ENCODE results near the gene TMEM43.

TMEM43 gene

DNA sequence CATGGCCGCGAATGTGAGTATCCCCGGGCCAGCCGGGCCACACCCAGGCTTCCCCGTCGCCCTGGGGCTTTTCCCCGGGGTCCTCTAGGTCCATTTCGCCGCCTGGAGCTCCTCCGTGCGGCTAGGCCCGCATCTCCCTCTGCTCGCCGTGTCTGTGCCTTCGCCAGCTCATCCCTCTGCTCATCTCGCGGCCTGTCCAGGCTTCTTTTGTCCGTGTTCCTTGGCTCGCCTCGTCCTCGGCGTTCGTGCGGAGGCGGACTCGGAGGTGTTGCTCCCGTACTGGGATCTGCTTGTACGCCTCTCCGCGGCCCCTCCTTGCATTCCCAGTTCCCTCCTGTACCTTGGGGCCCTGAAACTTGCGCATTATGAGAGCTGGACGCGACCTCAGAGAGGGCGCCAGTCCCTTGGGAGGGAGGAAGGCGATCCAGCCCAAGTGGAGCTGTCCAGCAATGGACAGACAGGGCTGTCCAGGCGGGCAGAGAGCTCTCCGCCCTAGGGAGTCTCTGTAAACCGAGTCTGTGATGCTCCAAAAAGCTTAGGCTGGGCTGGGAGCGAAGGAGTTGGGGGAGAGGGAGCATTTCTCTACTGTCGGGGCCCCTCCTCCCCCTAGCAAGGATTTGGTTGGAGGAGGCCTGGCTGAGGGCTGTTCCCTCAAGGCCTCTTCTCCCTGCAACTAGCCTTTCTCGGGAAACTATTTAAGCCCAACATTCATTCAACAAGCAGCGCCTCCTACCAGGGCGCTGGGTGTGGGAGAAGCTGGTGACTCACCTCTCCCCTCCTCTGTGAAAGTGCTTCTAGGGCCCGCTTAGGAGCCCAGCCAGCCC, 553 bp downstream of the TMEM43 start (continued):
- TF ChIP-seq WT1 (tag by site-specific recombination; IDR thresholded peaks at IDR 0.05) (0 out of 2 replicates have a peak, but pooled peaks have one; percentile 61), ZNF677 (tag by site-specific recombination; IDR thresholded peaks at IDR 0.05) (no peak), INSM2 (tag by site-specific recombination; IDR thresholded peaks at IDR 0.05) (peak; percentile 20; the same call in 1 of the 2 replicates), ZNF157 (tag by site-specific recombination; IDR thresholded peaks at IDR 0.05) (no peak), ZNF514 (tag by site-specific recombination; IDR thresholded peaks at IDR 0.05) (no peak), ZNF610 (tag by site-specific recombination; IDR thresholded peaks at IDR 0.05; ENCODE audit: borderline replicate concordance) (no peak), ZNF211 (tag by site-specific recombination; IDR thresholded peaks at IDR 0.05; ENCODE audit: low read depth) (no peak), ZNF18 (tag by site-specific recombination; IDR thresholded peaks at IDR 0.05) (no peak; the same call in 1 of the 2 replicates), ZNF169 (tag by site-specific recombination; IDR thresholded peaks at IDR 0.05) (no peak), ZSCAN30 (tag by site-specific recombination; IDR thresholded peaks at IDR 0.05) (0 out of 2 replicates have a peak, but pooled peaks have one; percentile 8), ZNF274 (IDR thresholded peaks at IDR 0.05; ENCODE audit: low read length) (no peak), ZNF274 (tag by site-specific recombination; IDR thresholded peaks at IDR 0.05; ENCODE audit: borderline replicate concordance) (no peak), ZNF146 (tag by site-specific recombination; IDR thresholded peaks at IDR 0.05) (no peak), ZNF501 (tag by site-specific recombination; IDR thresholded peaks at IDR 0.05) (peak; percentile 77), HOXC10 (CRISPR knock-in tag; IDR thresholded peaks at IDR 0.05) (no peak), ZNF555 (tag by site-specific recombination; conservative IDR thresholded peaks at IDR 0.05) (no peak), ZNF600 (tag by site-specific recombination; IDR thresholded peaks at IDR 0.05) (peak; percentile 29), SCRT1 (tag by site-specific recombination; IDR thresholded peaks at IDR 0.05; ENCODE audit: borderline replicate concordance) (peak; percentile 53), ZNF660 (tag by site-specific recombination; IDR thresholded peaks at IDR 0.05) (peak; percentile 100), ZNF830 (tag by site-specific recombination; IDR thresholded peaks at IDR 0.05; ENCODE audit: low read depth) (no peak), ZNF623 (tag by site-specific recombination; IDR thresholded peaks at IDR 0.05) (no peak), ZNF558 (tag by site-specific recombination; IDR thresholded peaks at IDR 0.05) (no peak; the same call in 1 of the 2 replicates), ZNF292 (tag by site-specific recombination; IDR thresholded peaks at IDR 0.05; ENCODE audit: borderline replicate concordance, low read depth) (no peak), ZNF473 (tag by site-specific recombination; IDR thresholded peaks at IDR 0.05) (no peak), ZNF311 (tag by site-specific recombination; IDR thresholded peaks at IDR 0.05; ENCODE audit: borderline replicate concordance) (no peak), KLF17 (tag by site-specific recombination; IDR thresholded peaks at IDR 0.05) (0 out of 2 replicates have a peak, but pooled peaks have one; percentile 47), ZNF155 (tag by site-specific recombination; IDR thresholded peaks at IDR 0.05) (no peak), ZNF391 (tag by site-specific recombination; IDR thresholded peaks at IDR 0.05; ENCODE audit: borderline replicate concordance, low read depth) (peak; percentile 59; the same call in 1 of the 2 replicates)
- TF ChIP-seq, protein P1, sequence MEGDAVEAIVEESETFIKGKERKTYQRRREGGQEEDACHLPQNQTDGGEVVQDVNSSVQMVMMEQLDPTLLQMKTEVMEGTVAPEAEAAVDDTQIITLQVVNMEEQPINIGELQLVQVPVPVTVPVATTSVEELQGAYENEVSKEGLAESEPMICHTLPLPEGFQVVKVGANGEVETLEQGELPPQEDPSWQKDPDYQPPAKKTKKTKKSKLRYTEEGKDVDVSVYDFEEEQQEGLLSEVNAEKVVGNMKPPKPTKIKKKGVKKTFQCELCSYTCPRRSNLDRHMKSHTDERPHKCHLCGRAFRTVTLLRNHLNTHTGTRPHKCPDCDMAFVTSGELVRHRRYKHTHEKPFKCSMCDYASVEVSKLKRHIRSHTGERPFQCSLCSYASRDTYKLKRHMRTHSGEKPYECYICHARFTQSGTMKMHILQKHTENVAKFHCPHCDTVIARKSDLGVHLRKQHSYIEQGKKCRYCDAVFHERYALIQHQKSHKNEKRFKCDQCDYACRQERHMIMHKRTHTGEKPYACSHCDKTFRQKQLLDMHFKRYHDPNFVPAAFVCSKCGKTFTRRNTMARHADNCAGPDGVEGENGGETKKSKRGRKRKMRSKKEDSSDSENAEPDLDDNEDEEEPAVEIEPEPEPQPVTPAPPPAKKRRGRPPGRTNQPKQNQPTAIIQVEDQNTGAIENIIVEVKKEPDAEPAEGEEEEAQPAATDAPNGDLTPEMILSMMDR (tag by site-specific recombination; IDR thresholded peaks at IDR 0.05) = peak; percentile 45
- TF ChIP-seq, protein P2, sequence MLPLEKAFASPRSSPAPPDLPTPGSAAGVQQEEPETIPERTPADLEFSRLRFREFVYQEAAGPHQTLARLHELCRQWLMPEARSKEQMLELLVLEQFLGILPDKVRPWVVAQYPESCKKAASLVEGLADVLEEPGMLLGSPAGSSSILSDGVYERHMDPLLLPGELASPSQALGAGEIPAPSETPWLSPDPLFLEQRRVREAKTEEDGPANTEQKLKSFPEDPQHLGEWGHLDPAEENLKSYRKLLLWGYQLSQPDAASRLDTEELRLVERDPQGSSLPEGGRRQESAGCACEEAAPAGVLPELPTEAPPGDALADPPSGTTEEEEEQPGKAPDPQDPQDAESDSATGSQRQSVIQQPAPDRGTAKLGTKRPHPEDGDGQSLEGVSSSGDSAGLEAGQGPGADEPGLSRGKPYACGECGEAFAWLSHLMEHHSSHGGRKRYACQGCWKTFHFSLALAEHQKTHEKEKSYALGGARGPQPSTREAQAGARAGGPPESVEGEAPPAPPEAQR (tag by site-specific recombination; IDR thresholded peaks at IDR 0.05) = no peak
- TF ChIP-seq, protein P3, sequence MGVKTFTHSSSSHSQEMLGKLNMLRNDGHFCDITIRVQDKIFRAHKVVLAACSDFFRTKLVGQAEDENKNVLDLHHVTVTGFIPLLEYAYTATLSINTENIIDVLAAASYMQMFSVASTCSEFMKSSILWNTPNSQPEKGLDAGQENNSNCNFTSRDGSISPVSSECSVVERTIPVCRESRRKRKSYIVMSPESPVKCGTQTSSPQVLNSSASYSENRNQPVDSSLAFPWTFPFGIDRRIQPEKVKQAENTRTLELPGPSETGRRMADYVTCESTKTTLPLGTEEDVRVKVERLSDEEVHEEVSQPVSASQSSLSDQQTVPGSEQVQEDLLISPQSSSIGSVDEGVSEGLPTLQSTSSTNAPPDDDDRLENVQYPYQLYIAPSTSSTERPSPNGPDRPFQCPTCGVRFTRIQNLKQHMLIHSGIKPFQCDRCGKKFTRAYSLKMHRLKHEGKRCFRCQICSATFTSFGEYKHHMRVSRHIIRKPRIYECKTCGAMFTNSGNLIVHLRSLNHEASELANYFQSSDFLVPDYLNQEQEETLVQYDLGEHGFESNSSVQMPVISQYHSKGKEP (tag by site-specific recombination; IDR thresholded peaks at IDR 0.05) = no peak
